NCI-H2171 (cell line): Measurements from ENCODE around the gene CDK7.
"Not testable (repeated sequence)": the region's sequence is repeated elsewhere in the genome, so short reads cannot be mapped to it uniquely, and the experiment has no call there.

ENCODE experiments used
- DNase-seq: peaks from one replicate; lab custom pipeline; 2025; lab: John Stamatoyannopoulos, UW

The CDK7 gene

GRCh38 chr5:69234457-69235268 is at the start of gene CDK7:
Gene CDK7 (plus strand): TSS chr5:69234886. CDS start chr5:69234976, 90 bp downstream.
- peak; percentile 69 for DNase-seq

- no peak for DNase-seq
These were observed 47.3 kb upstream of the CDK7 start for GRCh38 chr5:69187342-69187741.

- DNase-seq: no peak
These were observed 45.9 kb upstream of the CDK7 start for GRCh38 chr5:69188811-69189161.

- DNase-seq: peak; percentile 77
These were observed 45.3 kb upstream of the CDK7 start, which contains the start of gene CENPH for GRCh38 chr5:69189162-69190086. Gene CENPH (plus strand): TSS chr5:69189583. CDS start chr5:69189635, 52 bp downstream.

- DNase-seq: no peak
These were observed 32.2 kb upstream of the CDK7 start for GRCh38 chr5:69202497-69202896.

GRCh38 chr5:69206528-69207190 is 28.0 kb upstream of the CDK7 start:
- no peak for DNase-seq

GRCh38 chr5:69209602-69210001 is 25.1 kb upstream of the CDK7 start:
- no peak for DNase-seq

GRCh38 chr5:69211200-69211599 is 23.5 kb upstream of the CDK7 start:
- DNase-seq: no peak

- DNase-seq: no peak
These were observed 22.7 kb upstream of the CDK7 start for GRCh38 chr5:69212022-69212421.

GRCh38 chr5:69213513-69214215 is 21.0 kb upstream of the CDK7 start:
- no peak for DNase-seq

GRCh38 chr5:69217151-69217511 is 17.6 kb upstream of the CDK7 start:
- DNase-seq: no peak

- DNase-seq: peak; percentile 72
These were observed 16.8 kb upstream of the CDK7 start for GRCh38 chr5:69217548-69218526.

GRCh38 chr5:69219939-69220338 is 14.7 kb upstream of the CDK7 start:
- DNase-seq: no peak

- DNase-seq: not testable (repeated sequence)
These were observed 14.3 kb upstream of the CDK7 start for GRCh38 chr5:69220371-69220770.

- not testable (repeated sequence) for DNase-seq
These were observed 13.9 kb upstream of the CDK7 start for GRCh38 chr5:69220833-69221232.

GRCh38 chr5:69224520-69224919 is 10.2 kb upstream of the CDK7 start:
- DNase-seq: no peak

GRCh38 chr5:69225860-69226259 is 8.8 kb upstream of the CDK7 start:
- no peak for DNase-seq

GRCh38 chr5:69230181-69230580 is 4.5 kb upstream of the CDK7 start:
- no peak for DNase-seq

- DNase-seq: no peak
These were observed 3.4 kb upstream of the CDK7 start for GRCh38 chr5:69231281-69231680.

GRCh38 chr5:69231851-69232250 is 2.8 kb upstream of the CDK7 start:
- DNase-seq: no peak

- DNase-seq: not testable (repeated sequence)
These were observed 2.0 kb downstream of the CDK7 start for GRCh38 chr5:69236733-69237132.
